ENCODE data around the gene FIGN. TPM values are rescaled to one million over a fixed set of nuclear protein-coding genes. Genes with fewer than 3 reads are reported as not detected.

FIGN gene
- total and polyA plus RNA-seq, 2 of the 8 experiments (the other 6 are each of a cell fraction or from before 2014, with no cell fraction given) = 5.0 to 22.8 TPM

GRCh38 chr2:163675388-163675787 is 60.4 kb downstream of the FIGN start (continued):
- TF ChIP-seq EP300 (IDR thresholded peaks at IDR 0.05; ENCODE audit: borderline replicate concordance in 1 of 2, low read depth in 2 of 2, low read length in 2 of 2) (no peak), SIN3A (conservative IDR thresholded peaks at IDR 0.05 in 1 of 2, IDR thresholded peaks at IDR 0.05 in 1 of 2; ENCODE audit: low read depth in 1 of 2, low read length in 2 of 2) (no peak), SP1 (IDR thresholded peaks at IDR 0.05; ENCODE audit: low read depth, low read length) (no peak), E2F6 (IDR thresholded peaks at IDR 0.05) (no peak)

All from H1 (cell line).